Prostate gland (tissue), 2 donors: ENCODE data around the gene LIG1.

Experiments
- CTCF ChIP-seq, 4 experiments: fragments of 200-600 bp in 2 of 4; fragments of 450-650 bp in 2 of 4; sonication (generic) in 2 of 4; IDR thresholded peaks; 1 replicate in 3 of 4; 2 replicates in 1 of 4; pipeline ENCODE4 v1.5.1; 2016 to 2019; ENCODE audit warnings: antibody characterized with exemption in 4 of 4, mild to moderate bottlenecking in 2 of 4, moderate library complexity in 2 of 4
- POLR2A ChIP-seq: fragments of 450-650 bp; IDR thresholded peaks from one replicate; pipeline ENCODE4 v1.6.1; 2016; ENCODE audit warnings: antibody characterized with exemption, mild to moderate bottlenecking
- POLR2AphosphoS5 ChIP-seq: sonication (generic); formaldehyde crosslinking; IDR thresholded peaks from one replicate; pipeline ENCODE4 v1.6.1; 2017; ENCODE audit warnings: antibody characterized with exemption

- no peak for TF ChIP-seq CTCF (IDR thresholded peaks at IDR 0.05)
- no peak for TF ChIP-seq POLR2A
- no peak for TF ChIP-seq POLR2AphosphoS5
These were observed 20.2 kb upstream of the LIG1 start for GRCh38 chr19:48190288-48190884.
